HG02973 (cell line): ENCODE data around the gene HPCAL1.

Experiments used
- ATAC-seq: cut with Tn5 transposase; IDR thresholded peaks from one replicate; pipeline ENCODE4 v1.9.1; 2021; ENCODE audit warnings: moderate library complexity; ENCODE audit not compliant: unreplicated experiment

The HPCAL1 gene

DNA sequence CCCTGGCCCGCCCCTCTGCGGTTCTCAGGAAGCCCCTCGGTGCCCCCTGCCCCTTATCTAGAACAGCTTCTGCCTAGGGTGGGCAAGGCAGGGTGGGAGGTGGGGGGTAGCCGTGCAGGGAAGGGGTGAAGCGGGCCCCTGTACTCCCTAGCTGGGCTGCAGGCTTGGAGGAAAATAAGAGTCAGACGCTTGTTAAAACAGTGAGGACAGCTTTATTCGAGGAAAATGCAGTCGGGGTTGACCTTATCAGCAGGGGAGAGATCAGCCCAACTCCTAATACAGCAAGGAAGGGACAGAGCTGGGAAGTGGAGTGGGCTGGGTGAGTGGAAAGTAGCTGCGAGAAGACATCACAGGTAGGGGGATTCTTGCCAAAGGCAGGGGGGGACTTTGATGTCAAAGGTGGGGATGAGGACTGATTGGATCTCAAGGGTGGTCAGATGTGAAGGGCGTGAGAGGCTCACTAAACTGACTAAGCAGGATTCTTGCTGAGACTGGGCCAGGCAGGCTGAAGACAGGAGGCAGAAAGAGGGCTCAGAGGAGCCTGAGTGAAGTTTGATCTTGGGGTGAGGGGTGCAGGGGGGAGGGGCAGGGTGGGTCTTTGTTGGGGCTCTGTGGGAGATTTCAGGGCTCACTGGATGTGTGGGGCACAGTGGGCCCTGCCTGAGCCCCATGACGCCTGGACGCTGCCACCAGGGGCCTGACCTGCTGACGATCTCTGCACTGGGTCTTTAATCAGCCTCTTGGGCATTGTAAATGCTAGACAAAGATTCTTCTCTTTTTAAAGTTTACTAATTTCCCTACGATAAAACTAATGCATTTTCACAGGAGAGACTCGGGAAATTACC lies 29.9 kb downstream of the HPCAL1 start:
- no peak for ATAC-seq

GRCh38 chr2:10333247-10333613 lies 30.5 kb downstream of the HPCAL1 start:
- no peak for ATAC-seq

DNA sequence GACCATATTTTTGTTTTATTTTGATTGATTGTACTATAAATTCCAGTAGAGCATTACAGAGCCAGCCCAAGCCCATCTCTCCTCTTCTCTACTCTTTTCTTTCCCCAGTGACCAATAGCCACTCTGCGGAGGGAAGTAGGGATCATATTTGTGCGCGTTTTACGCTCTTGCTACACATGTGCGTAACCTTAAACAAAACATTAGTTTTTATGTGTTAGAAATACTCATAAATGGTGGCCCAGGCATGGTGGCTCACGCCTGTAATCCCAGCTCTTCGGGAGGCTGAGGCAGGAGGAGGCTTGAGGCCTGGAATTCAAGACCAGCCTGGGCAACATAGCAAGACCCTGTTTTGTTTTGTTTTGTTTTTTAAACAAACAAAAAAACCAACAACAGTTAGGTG lies 31.3 kb downstream of the HPCAL1 start:
- no peak for ATAC-seq

DNA sequence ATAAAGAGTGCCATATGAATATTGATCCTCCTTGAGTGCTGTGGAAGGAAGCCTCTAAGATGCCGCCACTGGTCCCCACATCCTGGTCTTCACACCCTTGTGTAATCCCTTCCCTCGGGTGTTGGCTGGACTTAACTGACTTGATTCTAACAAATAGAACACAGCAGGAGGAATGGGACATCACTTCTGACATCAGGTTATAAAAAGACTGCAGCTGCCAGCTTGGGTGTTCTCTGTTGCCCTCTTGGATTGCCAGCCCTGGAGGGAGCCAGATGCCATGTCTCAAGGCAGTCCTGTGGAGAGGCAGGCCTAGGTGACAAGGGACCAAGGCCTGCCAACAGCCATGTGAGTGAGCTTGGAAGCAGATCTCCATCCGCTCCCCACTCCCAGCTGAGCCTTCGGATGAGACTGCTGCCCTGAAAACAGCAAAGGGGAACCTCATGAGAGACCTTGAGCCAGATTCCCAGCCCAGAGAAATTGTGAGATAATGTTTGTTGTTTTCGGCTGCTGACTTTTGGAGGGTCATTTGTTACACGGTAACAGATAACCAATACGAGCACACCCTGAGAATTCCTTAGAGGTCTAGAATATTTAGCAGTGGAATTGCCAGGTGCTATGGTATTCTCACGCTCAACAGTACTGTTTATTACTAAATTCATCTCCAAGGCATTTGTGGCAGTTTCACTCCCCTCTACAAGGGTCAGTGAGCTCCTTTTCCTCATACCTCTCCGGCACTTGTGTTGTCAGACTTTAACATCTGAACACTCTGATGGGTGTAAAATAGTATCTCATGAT lies 32.5 kb downstream of the HPCAL1 start:
- ATAC-seq: no peak

GRCh38 chr2:10336283-10336682 lies 33.6 kb downstream of the HPCAL1 start:
- no peak for ATAC-seq

DNA sequence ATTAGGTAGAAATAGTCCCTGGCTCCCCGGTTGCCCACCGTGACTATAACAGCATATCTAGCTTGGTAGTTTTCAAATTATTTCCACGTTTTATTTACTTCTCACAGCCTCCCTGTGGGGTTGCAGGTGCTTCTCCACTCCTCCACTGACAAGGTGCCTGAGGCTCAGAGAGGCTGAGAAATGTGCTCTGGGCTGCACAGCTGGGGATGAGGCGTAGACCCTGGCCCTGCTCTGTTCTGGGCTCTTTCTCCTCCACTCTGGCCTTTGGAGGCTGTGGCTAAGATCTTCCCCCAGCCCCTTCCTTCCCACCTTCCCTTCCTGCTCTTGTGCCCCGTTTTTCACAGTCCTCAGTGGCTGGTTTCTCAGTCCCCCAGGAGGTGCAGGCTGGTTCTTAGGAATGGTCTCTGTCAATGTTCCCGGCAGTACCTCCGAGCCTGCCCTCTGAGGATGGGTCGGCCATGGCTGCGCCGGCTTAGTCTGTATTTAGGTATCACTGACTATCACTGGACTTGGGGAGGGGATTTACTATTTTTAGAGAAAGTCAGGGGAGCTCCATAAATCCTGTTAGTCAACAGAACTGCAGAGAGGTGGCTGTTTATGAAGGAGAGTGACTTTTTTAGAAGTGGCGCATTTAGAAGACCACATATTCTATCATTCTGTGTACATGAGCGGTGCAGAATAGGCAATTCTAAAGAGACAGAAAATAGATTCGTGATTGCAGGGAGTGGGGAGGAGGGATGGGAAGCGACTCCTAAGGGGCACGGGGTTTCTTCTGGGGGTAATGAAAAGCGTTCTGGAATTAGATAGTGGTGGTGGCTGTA lies 35.0 kb downstream of the HPCAL1 start:
- ATAC-seq: no peak

GRCh38 chr2:10338270-10339188 lies 35.8 kb downstream of the HPCAL1 start:
- ATAC-seq: no peak

- ATAC-seq: no peak
These were observed 37.2 kb downstream of the HPCAL1 start for GRCh38 chr2:10339647-10340592.

- no peak for ATAC-seq
These were observed 37.9 kb downstream of the HPCAL1 start for GRCh38 chr2:10340593-10340975.

DNA sequence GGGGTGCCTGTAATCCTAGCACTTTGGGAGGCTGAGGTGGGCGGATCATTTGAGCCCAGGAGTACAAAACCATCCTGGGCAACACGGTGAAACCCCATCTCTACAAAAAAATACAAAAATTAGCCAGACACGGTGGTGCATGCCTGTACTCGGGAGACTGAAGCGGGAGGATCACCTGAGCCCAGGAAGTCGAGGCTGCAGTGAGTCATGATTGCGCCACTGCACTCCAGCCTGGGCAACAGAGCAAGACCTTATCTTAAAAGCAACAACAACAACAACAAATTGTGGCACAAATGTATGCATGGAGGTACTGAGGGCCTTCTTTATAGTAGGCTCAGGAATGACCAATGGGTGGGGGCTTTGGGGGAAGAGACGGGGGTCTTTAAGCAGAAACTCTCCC lies 38.5 kb downstream of the HPCAL1 start:
- ATAC-seq: no peak

- ATAC-seq: no peak
These were observed 39.7 kb downstream of the HPCAL1 start for GRCh38 chr2:10342245-10342951.

GRCh38 chr2:10343191-10343590 lies 40.5 kb downstream of the HPCAL1 start:
- no peak for ATAC-seq

- ATAC-seq: no peak
These were observed 41.0 kb downstream of the HPCAL1 start for GRCh38 chr2:10343658-10344057.

DNA sequence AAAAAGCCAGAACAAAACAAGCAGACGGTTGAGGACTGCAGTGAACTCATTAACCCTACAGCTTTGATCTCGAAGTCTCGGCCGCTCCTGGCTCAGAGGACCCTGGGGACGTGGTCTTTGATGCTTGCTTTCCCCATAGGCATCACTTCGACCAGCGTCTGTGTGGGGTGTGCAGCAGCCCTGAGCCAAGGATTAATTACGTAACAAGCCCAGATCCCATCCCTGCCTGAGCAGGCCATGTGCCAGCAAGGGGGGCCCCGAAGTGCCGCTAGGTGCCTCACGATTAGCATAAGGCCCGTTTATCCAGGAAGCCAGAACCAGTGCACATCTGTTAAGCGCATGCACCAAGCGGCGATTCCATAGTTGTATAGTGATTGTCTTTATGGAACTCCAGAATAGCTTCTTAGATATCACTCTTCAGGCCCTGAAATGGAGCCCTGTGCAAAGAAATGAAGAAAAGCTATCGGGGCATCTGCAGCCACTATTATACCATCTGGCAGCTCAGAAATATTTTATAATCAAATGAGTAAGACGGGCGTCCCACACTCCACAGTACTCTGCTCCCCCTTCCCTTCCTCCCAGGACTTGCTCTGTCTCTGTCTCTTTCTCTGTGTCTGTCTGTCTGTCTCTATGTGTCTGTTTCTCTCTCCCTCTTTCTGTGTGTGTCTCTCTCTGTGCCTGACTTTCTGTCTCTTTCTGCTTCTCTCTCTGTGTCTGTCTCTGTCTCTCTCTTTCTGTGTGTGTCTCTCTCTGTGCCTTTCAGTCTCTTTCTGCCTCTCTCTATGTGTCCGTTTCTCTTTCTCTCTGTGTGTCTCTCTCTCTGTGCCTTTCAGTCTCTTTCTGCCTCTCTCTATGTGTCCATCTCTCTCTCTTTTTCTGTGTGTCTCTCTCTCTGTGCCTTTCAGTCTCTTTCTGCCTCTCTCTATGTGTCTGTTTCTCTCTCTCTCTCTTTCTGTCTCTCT lies 41.7 kb downstream of the HPCAL1 start:
- ATAC-seq: no peak

- no peak for ATAC-seq
These were observed 42.4 kb downstream of the HPCAL1 start for GRCh38 chr2:10345126-10345525.

- ATAC-seq: no peak
These were observed 43.1 kb downstream of the HPCAL1 start for GRCh38 chr2:10345813-10346212.

DNA sequence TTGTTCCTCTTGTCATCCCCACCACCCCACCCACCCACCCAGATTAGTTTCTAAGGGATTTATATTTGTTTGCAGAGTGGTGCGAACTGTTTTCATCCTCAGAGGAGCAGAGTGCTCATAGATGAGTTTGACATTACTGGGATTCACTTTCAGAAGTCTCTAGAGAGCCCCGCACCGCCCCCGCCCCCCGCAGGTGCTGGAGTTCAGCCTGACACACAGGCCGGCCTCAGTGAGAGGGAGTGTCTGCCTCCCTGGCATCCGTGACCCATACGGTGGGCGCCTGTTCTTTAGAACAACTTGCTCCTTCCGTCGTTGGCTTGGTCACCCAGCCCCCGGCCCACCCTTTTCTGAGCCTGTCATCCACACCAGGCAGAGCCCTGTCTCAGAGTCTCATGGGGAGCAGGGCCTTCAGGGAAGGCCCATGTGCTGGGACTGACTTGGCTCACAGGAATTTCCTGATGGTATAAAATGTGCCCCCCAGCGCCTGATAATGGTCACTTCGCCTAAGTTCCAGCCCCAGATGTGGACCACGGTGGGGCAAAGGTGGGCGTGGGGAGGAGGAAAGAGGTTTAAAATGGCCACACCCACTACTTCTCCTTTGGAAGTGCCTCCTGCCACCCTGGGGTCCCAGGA lies 44.3 kb downstream of the HPCAL1 start:
- no peak for ATAC-seq
